Loucy (cell line): ENCODE results near the gene BEX2.

ENCODE experiments used
- EZH2phosphoT487 ChIP-seq: fragments of 200-600 bp; IDR thresholded peaks from 2 replicates; pipeline ENCODE4 v1.6.1; 2018; ENCODE audit warnings: antibody characterized with exemption, mild to moderate bottlenecking, moderate library complexity, borderline replicate concordance
- TF ChIP-seq, protein P1 (sequence below): fragments of 200-600 bp; sonication (generic); conservative IDR thresholded peaks from 2 replicates; pipeline ENCODE4 v1.5.1; 2014; ENCODE audit warnings: mild to moderate bottlenecking, antibody characterized with exemption, low read length

GRCh38 chrX:103344606-103345005 is 33.8 kb upstream of the BEX2 start:
- TF ChIP-seq, protein P1, sequence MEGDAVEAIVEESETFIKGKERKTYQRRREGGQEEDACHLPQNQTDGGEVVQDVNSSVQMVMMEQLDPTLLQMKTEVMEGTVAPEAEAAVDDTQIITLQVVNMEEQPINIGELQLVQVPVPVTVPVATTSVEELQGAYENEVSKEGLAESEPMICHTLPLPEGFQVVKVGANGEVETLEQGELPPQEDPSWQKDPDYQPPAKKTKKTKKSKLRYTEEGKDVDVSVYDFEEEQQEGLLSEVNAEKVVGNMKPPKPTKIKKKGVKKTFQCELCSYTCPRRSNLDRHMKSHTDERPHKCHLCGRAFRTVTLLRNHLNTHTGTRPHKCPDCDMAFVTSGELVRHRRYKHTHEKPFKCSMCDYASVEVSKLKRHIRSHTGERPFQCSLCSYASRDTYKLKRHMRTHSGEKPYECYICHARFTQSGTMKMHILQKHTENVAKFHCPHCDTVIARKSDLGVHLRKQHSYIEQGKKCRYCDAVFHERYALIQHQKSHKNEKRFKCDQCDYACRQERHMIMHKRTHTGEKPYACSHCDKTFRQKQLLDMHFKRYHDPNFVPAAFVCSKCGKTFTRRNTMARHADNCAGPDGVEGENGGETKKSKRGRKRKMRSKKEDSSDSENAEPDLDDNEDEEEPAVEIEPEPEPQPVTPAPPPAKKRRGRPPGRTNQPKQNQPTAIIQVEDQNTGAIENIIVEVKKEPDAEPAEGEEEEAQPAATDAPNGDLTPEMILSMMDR = no peak
- TF ChIP-seq EZH2phosphoT487 = no peak
